ENCODE measurements around the gene SULT1C3. TPM values are rescaled to one million over a fixed set of nuclear protein-coding genes. Genes with fewer than 3 reads are reported as not detected.

Gene SULT1C3
- total RNA-seq, 5 donors from 2014 or later (not counting 1 experiment from before 2014, with no cell fraction given) = not detected

DNA sequence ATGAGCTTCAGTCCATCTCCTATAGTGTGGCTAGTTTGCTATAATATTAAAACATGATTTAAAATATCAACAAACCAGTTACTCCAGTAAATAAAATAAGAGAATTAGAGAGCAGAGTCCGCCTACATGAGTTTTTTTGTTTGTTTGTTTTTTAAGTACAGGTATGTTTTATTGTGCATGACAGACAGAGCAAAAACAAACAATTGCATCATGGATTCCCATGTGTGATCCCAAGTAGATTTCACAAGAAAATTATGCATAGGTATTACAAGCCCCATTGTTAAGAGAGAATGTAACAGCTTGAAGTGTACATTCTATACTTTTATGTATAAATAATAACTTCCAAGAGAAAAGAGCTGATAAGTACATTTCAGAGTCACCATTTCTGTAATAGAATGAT, 21.0 kb downstream of the SULT1C3 start:
- no peaks in the 10 kb centered on the region for H3K36me3 ChIP-seq (ENCODE audit: control insufficient read depth in 2 of 2, extremely low read depth in 1 of 2, insufficient read depth in 1 of 2, low read length in 1 of 2)
- H3K27ac ChIP-seq (ENCODE audit: low read length) = no peak overlapping the region
- no peak overlapping the region for H3K27ac Mint-ChIP-seq
- no CpG with 5 or more reads among the region's 1 CpG for WGBS (ENCODE audit: insufficient coverage)
- H3K4me3 ChIP-seq (ENCODE audit: control insufficient read depth in 1 of 2, extremely low read depth in 1 of 2, low read length in 1 of 2) = no peak overlapping the region
- no peaks in the 10 kb centered on the region for H3K27me3 ChIP-seq (replicated peaks in 1 of 2; ENCODE audit: control insufficient read depth in 2 of 2, extremely low read depth in 1 of 2, insufficient read depth in 2 of 2, low read length in 1 of 2)
- POLR2A ChIA-PET = no interaction called here
- no peaks in the 10 kb centered on the region for H3K36me3 Mint-ChIP-seq
- H3K4me1 Mint-ChIP-seq = no peaks in the 10 kb centered on the region
- H3K9me3 Mint-ChIP-seq = no peaks in the 10 kb centered on the region
- H3K4me1 ChIP-seq (ENCODE audit: control insufficient read depth in 1 of 2, extremely low read depth in 1 of 2, insufficient read depth in 2 of 2, low read length in 2 of 2) = no peaks in the 10 kb centered on the region
- DNase-seq (no peak), ATAC-seq (replicated peaks in 1 of 4) (no peak)
- no peaks in the 10 kb centered on the region for H3K9me3 ChIP-seq
- CTCF ChIA-PET = no interaction called here
- peaks cover 0 to 5% of the 10 kb centered on the region in 2 donors for H3K27me3 Mint-ChIP-seq
- no peak overlapping the region for H3K4me3 Mint-ChIP-seq

DNA sequence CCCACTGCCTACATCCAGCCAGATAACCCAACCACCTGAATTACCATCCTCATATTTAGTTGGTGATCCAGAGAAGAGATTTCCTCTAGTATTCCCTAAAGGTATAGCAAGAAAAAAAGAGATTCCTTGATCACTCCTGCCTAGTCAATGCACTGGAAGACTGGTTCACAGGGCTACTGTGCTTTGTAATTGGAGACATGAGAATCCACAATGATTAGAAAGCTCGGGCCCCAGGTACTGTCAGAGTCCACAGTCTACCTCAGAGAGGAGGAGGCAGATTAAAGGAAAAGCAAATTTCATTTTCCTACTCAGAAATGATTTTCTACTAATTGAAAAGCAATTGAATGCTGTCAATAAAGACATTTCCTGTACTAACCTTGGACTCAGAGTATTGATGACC, 22.3 kb downstream of the SULT1C3 start:
- WGBS (ENCODE audit: insufficient coverage) = no CpG with 5 or more reads among the region's 1 CpG
- Mint-ChIP-seq H3K36me3 (no peaks in the 10 kb centered on the region), H3K4me1 (no peaks in the 10 kb centered on the region), H3K9me3 (no peaks in the 10 kb centered on the region), H3K4me3 (no peak overlapping the region), H3K27me3 (peaks cover 0 to 5% of the 10 kb centered on the region in 2 donors), H3K27ac (no peak overlapping the region)
- H3K27ac ChIP-seq (ENCODE audit: low read length) = no peak overlapping the region
- no peaks in the 10 kb centered on the region for H3K4me1 ChIP-seq (ENCODE audit: control insufficient read depth in 1 of 2, extremely low read depth in 1 of 2, insufficient read depth in 2 of 2, low read length in 2 of 2)
- no peaks in the 10 kb centered on the region for H3K36me3 ChIP-seq (ENCODE audit: control insufficient read depth in 2 of 2, extremely low read depth in 1 of 2, insufficient read depth in 1 of 2, low read length in 1 of 2)
- H3K27me3 ChIP-seq (replicated peaks in 1 of 2; ENCODE audit: control insufficient read depth in 2 of 2, extremely low read depth in 1 of 2, insufficient read depth in 2 of 2, low read length in 1 of 2) = no peaks in the 10 kb centered on the region
- H3K9me3 ChIP-seq = no peaks in the 10 kb centered on the region
- CTCF ChIA-PET = no interaction called here
- DNase-seq (no peak), ATAC-seq (replicated peaks in 1 of 4) (no peak)
- no peak overlapping the region for H3K4me3 ChIP-seq (ENCODE audit: control insufficient read depth in 1 of 2, extremely low read depth in 1 of 2, low read length in 1 of 2)
- POLR2A ChIA-PET = no interaction called here

DNA sequence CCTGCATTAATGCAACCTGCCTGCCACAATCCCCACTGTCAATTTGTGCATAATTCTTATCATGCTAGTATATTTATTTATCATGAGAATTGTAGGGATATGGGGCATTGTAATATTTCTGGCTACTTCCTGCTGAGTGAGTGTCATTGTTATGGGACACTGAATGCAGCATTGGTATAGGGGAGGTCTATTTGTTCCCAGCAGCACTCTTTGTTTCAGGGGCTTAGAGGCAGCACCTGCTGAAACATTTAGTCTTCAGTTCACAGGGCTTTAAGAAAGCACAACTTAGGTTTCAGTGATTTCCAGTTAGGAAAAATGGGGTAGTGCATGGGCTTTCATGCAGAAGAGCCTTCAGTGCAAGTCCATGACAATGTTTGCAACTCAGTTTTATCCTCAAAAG, 23.6 kb downstream of the SULT1C3 start:
- no peaks in the 10 kb centered on the region for H3K4me1 Mint-ChIP-seq
- ChIA-PET POLR2A (no interaction called here), CTCF (no interaction called here)
- peaks cover 0 to 5% of the 10 kb centered on the region in 2 donors for H3K27me3 Mint-ChIP-seq
- H3K4me3 Mint-ChIP-seq = no peak overlapping the region
- no peak overlapping the region for H3K27ac Mint-ChIP-seq
- DNase-seq = no peak
- Histone ChIP-seq H3K36me3 (ENCODE audit: control insufficient read depth in 2 of 2, extremely low read depth in 1 of 2, insufficient read depth in 1 of 2, low read length in 1 of 2) (no peaks in the 10 kb centered on the region), H3K4me3 (ENCODE audit: control insufficient read depth in 1 of 2, extremely low read depth in 1 of 2, low read length in 1 of 2) (no peak overlapping the region), H3K27me3 (replicated peaks in 1 of 2; ENCODE audit: control insufficient read depth in 2 of 2, extremely low read depth in 1 of 2, insufficient read depth in 2 of 2, low read length in 1 of 2) (no peaks in the 10 kb centered on the region), H3K9me3 (no peaks in the 10 kb centered on the region), H3K4me1 (ENCODE audit: control insufficient read depth in 1 of 2, extremely low read depth in 1 of 2, insufficient read depth in 2 of 2, low read length in 2 of 2) (no peaks in the 10 kb centered on the region), H3K27ac (ENCODE audit: low read length) (no peak overlapping the region)
- no peaks in the 10 kb centered on the region for H3K9me3 Mint-ChIP-seq
- no peaks in the 10 kb centered on the region for H3K36me3 Mint-ChIP-seq
- no peak for ATAC-seq (replicated peaks in 1 of 4)

DNA sequence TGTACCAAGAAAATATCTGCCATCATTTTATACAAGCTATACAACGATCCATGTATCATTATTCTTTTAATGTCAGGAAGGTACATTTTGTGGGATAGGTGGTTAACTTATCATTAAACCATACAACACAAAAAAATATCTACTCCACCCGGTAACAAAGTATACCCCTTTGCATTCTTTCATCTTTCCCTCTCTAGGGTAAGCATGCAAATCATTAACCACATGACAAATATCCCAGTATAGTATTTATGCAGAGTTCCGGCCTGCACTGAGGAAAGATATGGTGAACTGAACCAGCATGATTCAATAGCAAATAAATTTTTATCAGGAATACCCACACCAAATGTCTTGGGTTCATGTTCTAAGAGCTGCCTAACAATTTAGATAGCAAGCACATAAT, 26.4 kb downstream of the SULT1C3 start:
- H3K36me3 Mint-ChIP-seq = no peaks in the 10 kb centered on the region
- H3K36me3 ChIP-seq (ENCODE audit: control insufficient read depth in 2 of 2, extremely low read depth in 1 of 2, insufficient read depth in 1 of 2, low read length in 1 of 2) = no peaks in the 10 kb centered on the region
- POLR2A ChIA-PET = no interaction called here
- no CpG with 5 or more reads among the region's 3 CpGs for WGBS (ENCODE audit: insufficient coverage)
- H3K4me1 ChIP-seq (ENCODE audit: control insufficient read depth in 1 of 2, extremely low read depth in 1 of 2, insufficient read depth in 2 of 2, low read length in 2 of 2) = no peaks in the 10 kb centered on the region
- peaks cover 4 to 5% of the 10 kb centered on the region in 2 donors for H3K27me3 Mint-ChIP-seq
- DNase-seq (no peak), ATAC-seq (replicated peaks in 1 of 4) (no peak)
- no peaks in the 10 kb centered on the region for H3K9me3 ChIP-seq
- no peak overlapping the region for H3K4me3 Mint-ChIP-seq
- CTCF ChIA-PET = no interaction called here
- no peak overlapping the region for H3K27ac ChIP-seq (ENCODE audit: low read length)
- no peak overlapping the region for H3K27ac Mint-ChIP-seq
- no peak overlapping the region for H3K4me3 ChIP-seq (ENCODE audit: control insufficient read depth in 1 of 2, extremely low read depth in 1 of 2, low read length in 1 of 2)
- no peaks in the 10 kb centered on the region for H3K4me1 Mint-ChIP-seq
- H3K9me3 Mint-ChIP-seq = no peaks in the 10 kb centered on the region
- no peaks in the 10 kb centered on the region for H3K27me3 ChIP-seq (replicated peaks in 1 of 2; ENCODE audit: control insufficient read depth in 2 of 2, extremely low read depth in 1 of 2, insufficient read depth in 2 of 2, low read length in 1 of 2)

DNA sequence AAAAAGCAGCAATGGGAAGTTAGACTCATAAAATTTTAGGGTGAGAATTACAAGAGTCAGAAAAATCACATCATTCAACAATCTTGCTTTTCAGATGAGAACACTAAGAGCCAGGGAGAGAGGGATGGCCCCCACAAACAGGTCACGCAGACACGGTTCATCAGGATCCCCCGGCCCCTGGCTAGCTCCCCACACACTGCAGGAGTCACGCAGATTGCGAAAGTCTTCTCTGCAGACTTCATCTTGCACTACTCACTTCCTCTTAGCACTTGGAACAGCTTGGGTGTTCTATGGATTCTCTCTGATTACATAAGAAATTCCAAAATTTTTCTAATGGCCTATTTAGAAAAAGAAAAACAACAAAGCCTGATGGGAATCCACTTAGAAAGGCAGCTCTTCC, 27.3 kb downstream of the SULT1C3 start:
- H3K9me3 Mint-ChIP-seq = no peaks in the 10 kb centered on the region
- ChIA-PET POLR2A (no interaction called here), CTCF (no interaction called here)
- ATAC-seq (replicated peaks in 1 of 4) = no peak
- Histone ChIP-seq H3K4me1 (ENCODE audit: control insufficient read depth in 1 of 2, extremely low read depth in 1 of 2, insufficient read depth in 2 of 2, low read length in 2 of 2) (no peaks in the 10 kb centered on the region), H3K4me3 (ENCODE audit: control insufficient read depth in 1 of 2, extremely low read depth in 1 of 2, low read length in 1 of 2) (no peak overlapping the region), H3K9me3 (no peaks in the 10 kb centered on the region), H3K27ac (ENCODE audit: low read length) (no peak overlapping the region), H3K36me3 (ENCODE audit: control insufficient read depth in 2 of 2, extremely low read depth in 1 of 2, insufficient read depth in 1 of 2, low read length in 1 of 2) (no peaks in the 10 kb centered on the region), H3K27me3 (replicated peaks in 1 of 2; ENCODE audit: control insufficient read depth in 2 of 2, extremely low read depth in 1 of 2, insufficient read depth in 2 of 2, low read length in 1 of 2) (peaks cover 0 to 3% of the 10 kb centered on the region in 2 experiments)
- H3K4me3 Mint-ChIP-seq = no peak overlapping the region
- no peak overlapping the region for H3K27ac Mint-ChIP-seq
- WGBS (ENCODE audit: insufficient coverage) = 60% methylated on average over 1 of the region's 5 CpGs
- H3K4me1 Mint-ChIP-seq = no peaks in the 10 kb centered on the region
- no peak for DNase-seq
- no peaks in the 10 kb centered on the region for H3K36me3 Mint-ChIP-seq
- H3K27me3 Mint-ChIP-seq = peaks cover 4 to 5% of the 10 kb centered on the region in 2 donors

DNA sequence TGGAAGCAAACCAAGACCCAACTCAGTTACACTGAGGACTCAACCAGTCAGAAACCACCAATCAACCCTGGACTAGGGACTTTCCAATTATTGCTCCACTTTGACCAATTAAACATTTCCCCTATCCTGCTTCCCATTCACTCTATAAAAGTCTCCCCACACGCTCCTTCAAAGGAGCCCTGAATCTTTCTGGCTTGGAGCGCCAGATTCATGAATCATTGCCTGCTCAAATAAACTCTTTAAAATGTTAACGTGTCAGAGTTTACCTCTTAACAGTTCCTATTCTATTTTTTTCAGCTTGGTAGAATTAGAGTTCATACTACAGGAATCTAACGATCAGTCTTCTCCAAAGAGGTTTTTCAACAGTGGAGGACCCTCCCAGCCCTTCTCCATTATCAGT, 28.2 kb downstream of the SULT1C3 start:
- WGBS (ENCODE audit: insufficient coverage) = 91% methylated on average over 2 of the region's 4 CpGs
- Mint-ChIP-seq H3K27me3 (peaks cover 4 to 5% of the 10 kb centered on the region in 2 donors), H3K4me1 (no peaks in the 10 kb centered on the region), H3K36me3 (no peaks in the 10 kb centered on the region), H3K27ac (no peak overlapping the region), H3K9me3 (no peaks in the 10 kb centered on the region), H3K4me3 (no peak overlapping the region)
- Histone ChIP-seq H3K4me1 (ENCODE audit: control insufficient read depth in 1 of 2, extremely low read depth in 1 of 2, insufficient read depth in 2 of 2, low read length in 2 of 2) (no peaks in the 10 kb centered on the region), H3K4me3 (ENCODE audit: control insufficient read depth in 1 of 2, extremely low read depth in 1 of 2, low read length in 1 of 2) (no peak overlapping the region), H3K27me3 (replicated peaks in 1 of 2; ENCODE audit: control insufficient read depth in 2 of 2, extremely low read depth in 1 of 2, insufficient read depth in 2 of 2, low read length in 1 of 2) (peaks cover 0 to 3% of the 10 kb centered on the region in 2 experiments), H3K27ac (ENCODE audit: low read length) (no peak overlapping the region), H3K36me3 (ENCODE audit: control insufficient read depth in 2 of 2, extremely low read depth in 1 of 2, insufficient read depth in 1 of 2, low read length in 1 of 2) (no peaks in the 10 kb centered on the region), H3K9me3 (no peaks in the 10 kb centered on the region)
- POLR2A ChIA-PET = no interaction called here
- ATAC-seq (replicated peaks in 1 of 4) = no peak
- CTCF ChIA-PET = no interaction called here
- DNase-seq = no peak

DNA sequence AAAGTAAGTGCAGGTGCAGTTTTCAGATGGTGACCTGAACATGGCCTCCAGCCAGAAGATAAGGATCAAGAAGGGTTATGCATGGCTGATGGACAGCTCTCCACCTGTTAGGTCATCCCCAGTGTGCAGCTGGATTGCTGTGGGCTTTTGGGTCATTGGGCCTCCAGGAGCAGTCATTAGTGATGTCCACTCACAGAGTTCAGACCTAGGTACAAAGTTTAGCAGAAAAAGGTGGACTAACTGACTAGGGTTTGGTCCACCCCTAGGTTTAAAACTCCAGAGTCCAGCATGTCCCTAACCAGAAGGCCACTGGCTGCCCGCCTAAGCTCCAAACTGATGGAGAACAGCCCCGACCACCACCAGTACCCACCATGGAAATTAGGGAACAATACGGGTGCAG, 30.6 kb downstream of the SULT1C3 start:
- peaks cover 4 to 5% of the 10 kb centered on the region in 2 donors for H3K27me3 Mint-ChIP-seq
- H3K36me3 Mint-ChIP-seq = no peaks in the 10 kb centered on the region
- H3K9me3 Mint-ChIP-seq = no peaks in the 10 kb centered on the region
- ChIA-PET POLR2A (no interaction called here), CTCF (no interaction called here)
- WGBS (ENCODE audit: insufficient coverage) = 68% methylated on average over 3 of the region's 3 CpGs
- Histone ChIP-seq H3K27me3 (replicated peaks in 1 of 2; ENCODE audit: control insufficient read depth in 2 of 2, extremely low read depth in 1 of 2, insufficient read depth in 2 of 2, low read length in 1 of 2) (peaks cover 0 to 3% of the 10 kb centered on the region in 2 experiments), H3K4me3 (ENCODE audit: control insufficient read depth in 1 of 2, extremely low read depth in 1 of 2, low read length in 1 of 2) (no peak overlapping the region), H3K4me1 (ENCODE audit: control insufficient read depth in 1 of 2, extremely low read depth in 1 of 2, insufficient read depth in 2 of 2, low read length in 2 of 2) (no peaks in the 10 kb centered on the region), H3K27ac (ENCODE audit: low read length) (no peak overlapping the region), H3K36me3 (ENCODE audit: control insufficient read depth in 2 of 2, extremely low read depth in 1 of 2, insufficient read depth in 1 of 2, low read length in 1 of 2) (no peaks in the 10 kb centered on the region), H3K9me3 (no peaks in the 10 kb centered on the region)
- no peak for ATAC-seq (replicated peaks in 1 of 4)
- no peaks in the 10 kb centered on the region for H3K4me1 Mint-ChIP-seq
- H3K27ac Mint-ChIP-seq = no peak overlapping the region
- DNase-seq = no peak
- no peak overlapping the region for H3K4me3 Mint-ChIP-seq
